RWPE1 (cell line): ENCODE results near the gene GZMB.

Experiments used
- CTCF ChIA-PET: fragments of 350-600 bp; sonication (Branson Sonifier 250); formaldehyde crosslinking; extraction: SDS; loops from one replicate; lab custom pipeline; 2021; lab: Yijun Ruan, JAX
- POLR2A ChIA-PET: fragments of 400-600 bp; formaldehyde crosslinking; extraction: SDS; loops from one replicate; lab custom pipeline; 2020; ENCODE audit warnings: antibody characterized with exemption; ENCODE audit not compliant: low non-redundant PET; lab: Yijun Ruan, JAX
- DNase-seq: peaks from one replicate; pipeline ENCODE4 v3.0.0; 2012; ENCODE audit warnings: low spot score
- H3K27ac ChIP-seq: fragments of 450-650 bp; 2 replicates; pipeline ENCODE4 v1.5.1; 2017
- CTCF ChIP-seq: fragments of 450-650 bp; conservative IDR thresholded peaks from 2 replicates; pipeline ENCODE4 v1.5.1; 2017; ENCODE audit warnings: low read depth, mild to moderate bottlenecking

GZMB gene

DNA sequence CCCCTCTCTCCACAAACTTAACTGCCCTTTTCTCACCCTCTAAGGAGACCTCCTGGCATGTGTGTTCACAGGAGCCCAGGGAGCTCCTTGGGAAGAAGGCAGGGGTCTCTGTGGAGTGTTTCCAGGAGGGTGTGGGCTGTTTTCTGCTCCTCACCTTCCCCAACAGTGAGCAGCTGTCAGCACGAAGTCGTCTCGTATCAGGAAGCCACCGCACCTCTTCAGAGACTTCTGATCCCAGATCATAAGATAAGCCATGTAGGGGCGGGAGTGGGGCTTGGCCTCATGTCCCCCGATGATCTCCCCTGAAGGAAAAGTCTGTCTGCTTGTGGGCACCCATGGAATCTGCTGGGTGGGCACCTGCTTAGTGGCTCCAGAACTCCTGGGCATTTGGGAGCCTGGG lies 1.2 kb downstream of the GZMB start:
- H3K27ac ChIP-seq, result no peak overlapping the region
- no peak for DNase-seq
- ChIA-PET CTCF (no interaction called here), POLR2A (no interaction called here)
- no peak for TF ChIP-seq CTCF

DNA sequence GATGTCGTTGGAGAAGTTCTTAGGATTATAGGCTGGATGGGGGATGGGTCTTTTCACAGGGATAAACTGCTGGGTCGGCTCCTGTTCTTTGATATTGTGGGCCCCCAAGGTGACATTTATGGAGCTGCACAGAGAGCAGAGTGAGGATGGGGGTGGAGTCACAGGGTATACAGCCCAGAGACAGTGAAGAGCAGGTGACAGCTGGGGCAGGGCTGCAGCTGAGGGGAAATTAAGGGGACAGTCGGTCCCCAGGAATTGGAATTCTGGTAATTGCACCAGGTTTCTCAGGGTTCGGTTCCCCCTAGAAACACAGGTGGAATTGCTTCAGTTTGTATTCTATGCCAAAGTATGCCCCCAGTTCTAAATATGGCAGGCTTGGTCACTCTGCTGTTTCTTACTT lies 1.7 kb downstream of the GZMB start:
- no peak for TF ChIP-seq CTCF
- ChIA-PET POLR2A (no interaction called here), CTCF (no interaction called here)
- DNase-seq, result no peak
- no peak overlapping the region for H3K27ac ChIP-seq

DNA sequence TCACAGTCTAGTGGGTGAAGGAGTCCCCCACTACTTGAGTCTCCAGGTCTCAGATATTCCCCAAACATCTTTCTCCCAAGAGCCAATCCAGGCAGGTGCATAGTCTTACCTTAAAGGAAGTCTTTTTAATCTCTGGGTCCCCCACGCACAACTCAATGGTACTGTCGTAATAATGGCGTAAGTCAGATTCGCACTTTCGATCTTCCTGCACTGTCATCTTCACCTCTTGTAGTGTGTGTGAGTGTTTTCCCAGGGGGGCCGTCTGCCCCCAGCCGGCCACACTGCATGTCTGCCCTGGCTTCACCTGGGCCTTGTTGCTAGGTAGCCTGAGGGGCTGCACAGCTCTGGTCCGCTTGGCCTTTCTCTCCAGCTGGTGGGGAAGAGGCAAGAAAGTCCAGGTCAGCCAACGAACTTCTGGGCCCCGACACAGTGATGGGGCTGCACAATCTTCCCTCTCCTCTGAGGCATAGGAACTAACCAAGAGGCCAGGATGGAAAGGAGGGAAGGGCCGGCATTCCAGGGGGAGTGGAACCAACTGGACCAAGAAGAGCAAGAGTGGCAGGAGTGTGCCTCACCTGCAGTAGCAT lies 2.1 kb downstream of the GZMB start:
- no peak for TF ChIP-seq CTCF
- DNase-seq, result no peak
- ChIA-PET POLR2A (no interaction called here), CTCF (no interaction called here)
- H3K27ac ChIP-seq, result no peak overlapping the region

GRCh38 chr14:24630872-24631477 lies 3.0 kb downstream of the GZMB start:
- peak overlapping the region; percentile 65 for H3K27ac ChIP-seq
- peak; percentile 47 for DNase-seq
- ChIA-PET CTCF (no interaction called here), POLR2A (no interaction called here)
- no peak for TF ChIP-seq CTCF

- peak overlapping the region; percentile 65 for H3K27ac ChIP-seq
- CTCF ChIA-PET, result no interaction called here
- POLR2A ChIA-PET, result no interaction called here
- TF ChIP-seq CTCF, result no peak
- no peak for DNase-seq
Observed at GRCh38 chr14:24630087-24630871, 3.7 kb downstream of the GZMB start.

DNA sequence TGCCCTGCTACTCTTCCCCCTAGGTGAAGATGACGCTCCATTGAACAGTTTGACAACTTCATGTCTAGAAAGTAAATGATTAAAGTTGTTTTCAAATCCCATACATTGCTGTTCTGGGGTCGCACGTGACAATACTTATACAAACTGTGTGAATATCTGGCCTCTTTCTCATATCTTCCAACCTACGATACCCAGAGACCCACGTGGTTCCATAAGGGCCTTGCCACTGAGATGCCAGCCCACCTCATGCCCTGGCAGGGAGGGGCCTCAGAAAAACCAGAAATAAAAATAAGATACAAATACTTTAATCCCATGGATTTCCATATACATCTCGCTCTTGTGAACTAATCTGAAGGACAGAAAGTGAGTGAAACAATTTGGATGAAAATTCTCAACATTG lies 4.5 kb downstream of the GZMB start:
- CTCF ChIA-PET, result no interaction called here
- DNase-seq, result no peak
- no peak for TF ChIP-seq CTCF

More for the DNA sequence above, 4.5 kb downstream of the GZMB start:
- H3K27ac ChIP-seq, result no peak overlapping the region
- POLR2A ChIA-PET, result no interaction called here
